GM10248 (cell line): ENCODE data around the gene NLRC5.

Experiments used
- CTCF ChIA-PET: fragments of 300-600 bp; sonication (Branson Sonifier 250); formaldehyde crosslinking; extraction: SDS; loops from one replicate; lab custom pipeline; 2021; ENCODE audit warnings: antibody characterized with exemption; lab: Yijun Ruan, JAX
- POLR2A ChIA-PET: fragments of 350-650 bp; sonication (Branson Sonifier 250); formaldehyde crosslinking; extraction: SDS; loops from one replicate; lab custom pipeline; 2020; ENCODE audit warnings: antibody characterized with exemption; lab: Yijun Ruan, JAX
- DNase-seq: peaks from one replicate; pipeline ENCODE4 v3.0.0; 2012; ENCODE audit errors: extremely low spot score
- TF ChIP-seq, protein P1 (sequence below): IDR thresholded peaks from 2 replicates; pipeline ENCODE4 v1.5.1; 2012; ENCODE audit warnings: mild to moderate bottlenecking, low read depth; ENCODE audit errors: extremely low read depth, missing control alignments, control extremely low read depth

NLRC5 gene

DNA sequence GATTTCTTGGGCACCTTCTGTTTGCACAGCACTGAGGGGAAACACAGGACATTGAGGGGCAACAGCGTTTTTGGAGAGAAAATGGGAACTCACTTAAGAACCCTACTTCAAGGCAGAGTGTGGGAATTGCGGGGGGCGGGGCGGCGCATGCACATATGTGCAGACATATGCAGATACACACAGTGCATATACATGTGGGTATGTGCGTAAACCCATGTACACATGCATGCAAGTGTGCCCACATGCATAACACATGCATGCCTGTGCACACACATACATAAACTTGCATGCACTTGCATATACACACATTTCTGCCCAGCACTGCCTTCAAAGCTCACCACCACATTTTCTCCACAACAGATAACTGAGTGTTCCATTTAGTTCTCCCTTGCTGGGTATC is 32.4 kb downstream of the NLRC5 start:
- TF ChIP-seq, protein P1, sequence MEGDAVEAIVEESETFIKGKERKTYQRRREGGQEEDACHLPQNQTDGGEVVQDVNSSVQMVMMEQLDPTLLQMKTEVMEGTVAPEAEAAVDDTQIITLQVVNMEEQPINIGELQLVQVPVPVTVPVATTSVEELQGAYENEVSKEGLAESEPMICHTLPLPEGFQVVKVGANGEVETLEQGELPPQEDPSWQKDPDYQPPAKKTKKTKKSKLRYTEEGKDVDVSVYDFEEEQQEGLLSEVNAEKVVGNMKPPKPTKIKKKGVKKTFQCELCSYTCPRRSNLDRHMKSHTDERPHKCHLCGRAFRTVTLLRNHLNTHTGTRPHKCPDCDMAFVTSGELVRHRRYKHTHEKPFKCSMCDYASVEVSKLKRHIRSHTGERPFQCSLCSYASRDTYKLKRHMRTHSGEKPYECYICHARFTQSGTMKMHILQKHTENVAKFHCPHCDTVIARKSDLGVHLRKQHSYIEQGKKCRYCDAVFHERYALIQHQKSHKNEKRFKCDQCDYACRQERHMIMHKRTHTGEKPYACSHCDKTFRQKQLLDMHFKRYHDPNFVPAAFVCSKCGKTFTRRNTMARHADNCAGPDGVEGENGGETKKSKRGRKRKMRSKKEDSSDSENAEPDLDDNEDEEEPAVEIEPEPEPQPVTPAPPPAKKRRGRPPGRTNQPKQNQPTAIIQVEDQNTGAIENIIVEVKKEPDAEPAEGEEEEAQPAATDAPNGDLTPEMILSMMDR: no peak
- ChIA-PET CTCF (interaction anchor here (1.1 to 7.3 kb wide), 6 partner anchors 10 to 390 kb away, joined by 3 to 38 read pairs (median 3); no protein-coding TSS in a partner anchor), POLR2A (interaction anchor here (0.6 to 1.3 kb wide), 3 partner anchors 9 to 20 kb away, joined by 3 to 8 read pairs (median 4); no protein-coding TSS in a partner anchor)
- DNase-seq: no peak

DNA sequence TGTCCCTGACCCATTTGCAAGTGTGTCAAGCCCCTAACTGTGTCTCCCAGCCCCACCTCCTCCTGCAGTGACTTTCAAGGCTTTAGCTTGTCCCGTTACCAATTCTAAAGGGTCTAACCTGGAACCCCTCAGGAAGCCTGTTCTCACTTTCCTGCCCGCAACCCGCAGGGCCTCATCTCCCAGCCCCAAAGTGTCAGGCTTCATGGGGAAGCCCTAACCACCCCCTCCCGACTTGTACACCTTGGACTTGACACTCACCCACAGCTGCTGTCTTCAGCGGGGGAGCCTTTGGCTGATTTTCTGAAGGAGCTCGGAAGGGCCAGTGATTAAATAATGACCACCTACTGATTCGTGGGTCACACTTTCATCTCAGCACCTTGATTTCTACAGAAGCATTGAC is 33.1 kb downstream of the NLRC5 start:
- POLR2A ChIA-PET: interaction anchor here (0.6 to 1.6 kb wide), 6 partner anchors 10 to 248 kb away, joined by 3 to 8 read pairs (median 5); no protein-coding TSS in a partner anchor
- CTCF ChIA-PET: interaction anchor here (0.8 to 7.3 kb wide), 10 partner anchors 9 to 389 kb away, joined by 3 to 38 read pairs (median 3); no protein-coding TSS in a partner anchor
- TF ChIP-seq, protein P1: no peak
- no peak for DNase-seq

- TF ChIP-seq, protein P1: no peak
- CTCF ChIA-PET: interaction anchor here (0.8 to 7.3 kb wide), 10 partner anchors 8 to 118 kb away, joined by 3 to 38 read pairs (median 5); no protein-coding TSS in a partner anchor
- POLR2A ChIA-PET: interaction anchor here (0.6 to 1.6 kb wide), 4 partner anchors 16 to 325 kb away, joined by 3 to 12 read pairs (median 6); no protein-coding TSS in a partner anchor
- DNase-seq: no peak
Observed at GRCh38 chr16:57023541-57024249, 34.3 kb downstream of the NLRC5 start.

DNA sequence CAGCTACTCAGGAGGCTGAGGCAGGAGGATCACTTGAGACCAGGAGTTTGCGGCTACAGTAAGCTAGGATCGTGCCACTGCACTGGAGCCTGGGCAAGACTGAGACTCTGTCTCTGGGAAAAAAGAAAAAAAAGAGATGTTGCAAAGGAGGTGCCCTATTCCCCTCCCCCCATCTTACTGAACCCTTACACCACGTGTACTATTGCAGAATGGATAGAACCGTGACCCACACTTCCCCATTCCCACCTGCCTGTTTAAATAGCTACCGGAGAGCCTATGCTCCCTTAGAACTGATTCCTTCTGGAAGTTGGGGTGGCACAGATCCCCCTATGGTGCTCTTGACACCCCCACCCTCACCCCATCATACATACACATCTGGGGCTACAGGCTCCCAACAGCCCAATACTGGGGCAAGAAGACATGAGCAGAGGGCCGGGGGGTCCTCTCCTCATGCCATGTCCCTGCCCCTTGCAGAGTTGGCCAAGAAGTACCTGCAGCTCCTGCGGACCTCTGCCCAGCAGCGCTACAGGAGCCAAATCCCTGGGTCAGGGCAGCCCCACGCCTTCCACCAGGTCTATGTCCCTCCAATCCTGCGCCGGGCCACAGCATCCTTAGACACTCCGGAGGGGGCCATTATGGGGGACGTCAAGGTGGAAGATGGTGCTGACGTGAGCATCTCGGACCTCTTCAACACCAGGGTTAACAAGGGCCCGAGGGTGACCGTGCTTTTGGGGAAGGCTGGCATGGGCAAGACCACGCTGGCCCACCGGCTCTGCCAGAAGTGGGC is 35.7 kb downstream of the NLRC5 start:
- ChIA-PET CTCF (interaction anchor here (0.7 to 7.3 kb wide), 8 partner anchors 8 to 67 kb away, joined by 3 to 38 read pairs (median 4); partner anchors contain the start of gene CPNE2), POLR2A (interaction anchor here (1.1 kb wide), 1 partner anchor 17 kb away, joined by 3 read pairs; no protein-coding TSS in a partner anchor)
- TF ChIP-seq, protein P1: no peak
- DNase-seq: no peak

- CTCF ChIA-PET: interaction anchor here (1.2 to 7.3 kb wide), 7 partner anchors 9 to 61 kb away, joined by 3 to 38 read pairs (median 4); no protein-coding TSS in a partner anchor
- DNase-seq: no peak
Observed at GRCh38 chr16:57025941-57026777, 36.8 kb downstream of the NLRC5 start.

More at GRCh38 chr16:57025941-57026777, 36.8 kb downstream of the NLRC5 start:
- POLR2A ChIA-PET: no interaction called here
- TF ChIP-seq, protein P1: no peak
